HG03378 (cell line): Measurements from ENCODE around the gene GRIN2A.

ENCODE experiments used
- ATAC-seq: cut with Tn5 transposase; IDR thresholded peaks from one replicate; pipeline ENCODE4 v1.9.1; 2021; ENCODE audit warnings: mild to moderate bottlenecking, moderate library complexity; ENCODE audit not compliant: unreplicated experiment

The GRIN2A gene

GRCh38 chr16:10090816-10091215, 91.4 kb downstream of the GRIN2A start:
- ATAC-seq, result no peak

DNA sequence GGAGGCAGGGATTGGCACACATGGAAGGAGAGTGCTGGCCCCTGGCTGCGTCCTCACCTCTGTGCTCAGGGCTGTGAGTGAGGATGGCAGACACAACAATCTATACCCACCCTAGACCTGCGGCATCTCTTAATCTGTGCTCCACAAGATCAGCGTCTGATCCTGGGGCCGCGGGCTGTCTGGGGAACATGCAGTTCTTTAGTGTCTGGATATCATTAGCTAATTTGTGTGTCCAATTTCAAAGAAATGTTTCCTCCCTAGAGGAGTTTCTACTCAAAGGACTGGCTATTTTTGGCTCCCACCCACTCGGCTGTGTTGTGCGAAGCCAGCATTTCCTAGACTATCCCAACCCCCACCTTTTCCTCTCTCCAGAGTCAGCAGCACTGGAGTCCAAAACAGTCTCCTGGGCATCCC, 93.8 kb downstream of the GRIN2A start:
- ATAC-seq, result no peak

- no peak for ATAC-seq
Measured at GRCh38 chr16:10087151-10087550, 95.1 kb downstream of the GRIN2A start.

DNA sequence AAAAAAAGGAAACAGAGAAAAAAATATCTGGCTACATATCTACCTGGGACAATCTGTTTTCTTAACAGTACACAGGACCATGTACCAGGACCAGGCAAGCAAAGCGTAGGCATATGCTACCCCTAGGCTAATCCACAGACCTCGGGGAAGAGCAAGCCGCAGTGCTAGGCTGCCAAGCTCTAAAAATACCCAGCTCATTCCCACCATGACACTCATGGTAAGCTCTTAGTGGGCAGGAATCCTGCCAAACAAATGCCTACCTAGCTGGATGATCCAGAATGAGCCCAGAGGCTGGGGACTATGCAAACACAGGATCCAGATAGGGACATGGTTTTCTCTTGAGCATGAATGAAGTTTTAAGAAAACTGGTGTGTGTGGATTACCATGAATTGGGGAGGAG, 95.6 kb downstream of the GRIN2A start:
- ATAC-seq, result no peak

DNA sequence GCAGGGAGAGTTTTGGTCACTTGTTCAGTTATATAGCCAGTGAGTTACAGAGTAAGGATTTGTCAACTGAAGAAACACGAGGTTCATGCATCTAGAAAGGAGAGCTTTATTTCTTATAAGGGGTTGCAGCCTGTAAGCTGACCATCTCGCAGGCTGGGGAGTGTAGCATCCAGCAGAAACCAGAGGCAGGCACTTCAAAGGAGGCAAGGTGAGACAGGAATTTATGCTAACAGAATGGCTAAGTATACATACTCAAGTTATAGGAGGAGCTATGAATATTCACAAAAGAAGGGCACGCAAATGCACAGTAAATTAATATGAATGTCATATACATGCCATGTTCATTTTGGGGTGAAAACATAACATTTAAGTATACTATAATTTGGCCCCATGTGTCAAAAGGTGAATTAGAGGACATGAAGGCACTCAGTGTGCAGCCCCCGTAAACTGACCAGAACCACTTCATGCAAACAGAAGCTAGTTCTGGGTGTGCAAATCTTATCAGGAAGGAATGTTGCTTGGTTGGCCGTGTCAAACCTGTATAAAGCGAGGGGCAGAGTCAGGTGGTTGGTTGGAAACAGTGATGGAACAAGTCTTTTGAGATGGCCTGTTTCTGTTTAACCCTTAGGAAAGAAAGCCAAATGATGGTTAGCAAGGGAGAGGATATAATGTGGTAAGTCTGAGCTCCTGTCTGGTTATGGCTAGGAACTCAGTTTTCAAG, 97.0 kb downstream of the GRIN2A start:
- ATAC-seq, result no peak

DNA sequence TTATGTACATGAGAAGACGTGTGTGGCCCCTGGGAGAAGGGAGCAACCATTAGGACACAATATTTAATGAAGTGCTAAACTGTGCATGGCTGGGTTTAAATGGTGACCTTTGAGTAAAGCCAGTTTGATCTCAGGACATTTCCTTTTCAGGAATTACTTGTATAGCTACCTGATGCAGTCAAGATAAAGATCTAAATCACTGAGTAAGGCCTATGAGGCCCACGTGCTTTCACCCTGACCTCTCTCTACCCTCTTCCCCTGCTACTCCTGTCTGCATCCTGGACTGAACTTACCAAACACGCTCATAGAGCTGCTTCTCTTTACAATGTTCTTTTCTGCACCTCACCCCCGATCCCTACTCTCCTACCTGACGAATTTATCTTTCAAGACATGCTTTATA, 98.9 kb downstream of the GRIN2A start:
- no peak for ATAC-seq

- ATAC-seq, result no peak
Measured at GRCh38 chr16:10081201-10081940, 100.9 kb downstream of the GRIN2A start.

GRCh38 chr16:10080051-10080772, 102.0 kb downstream of the GRIN2A start:
- ATAC-seq, result no peak

- no peak for ATAC-seq
Measured at GRCh38 chr16:10078541-10078949, 103.7 kb downstream of the GRIN2A start.

- ATAC-seq, result no peak
Measured at GRCh38 chr16:10077861-10078260, 104.4 kb downstream of the GRIN2A start.

DNA sequence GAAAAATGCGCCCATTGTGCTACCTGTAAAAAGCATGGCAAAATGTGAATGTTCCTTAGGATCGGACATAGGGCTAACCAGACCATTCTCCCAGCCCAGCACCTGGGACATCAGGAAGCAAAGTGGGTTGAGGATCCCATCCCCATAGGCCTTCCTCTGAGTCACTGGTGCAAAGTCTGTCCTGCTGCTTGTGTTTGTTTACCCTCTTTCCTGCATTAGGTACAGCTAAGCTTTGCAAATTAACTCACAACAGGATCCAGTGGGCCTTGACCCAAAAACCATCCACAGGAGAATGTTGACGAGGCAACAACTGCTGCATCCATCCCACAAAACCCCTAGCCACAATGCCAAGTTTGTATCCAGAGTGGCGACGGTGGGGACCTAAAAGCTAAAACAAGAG, 106.2 kb downstream of the GRIN2A start:
- no peak for ATAC-seq

- no peak for ATAC-seq
Measured at GRCh38 chr16:10070591-10070990, 111.6 kb downstream of the GRIN2A start.

DNA sequence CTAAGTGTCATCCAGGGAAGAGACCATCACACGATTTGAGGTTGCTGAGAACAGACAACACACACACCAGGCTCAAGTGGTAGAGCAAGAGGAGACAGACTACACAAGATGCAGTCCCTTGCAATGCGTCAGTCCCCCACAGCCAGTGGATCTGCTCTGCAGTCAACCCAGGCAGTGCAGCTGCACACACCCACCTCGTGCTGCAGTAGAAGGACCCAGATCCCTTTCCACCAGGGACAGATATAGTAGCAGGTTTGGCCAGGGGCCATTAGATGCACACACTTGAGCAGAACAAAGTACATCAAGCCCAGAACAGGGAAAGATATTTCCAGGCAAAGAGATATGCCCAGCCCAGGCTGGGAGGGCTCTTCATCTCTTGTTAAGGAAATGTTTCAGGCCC, 112.9 kb downstream of the GRIN2A start:
- no peak for ATAC-seq

DNA sequence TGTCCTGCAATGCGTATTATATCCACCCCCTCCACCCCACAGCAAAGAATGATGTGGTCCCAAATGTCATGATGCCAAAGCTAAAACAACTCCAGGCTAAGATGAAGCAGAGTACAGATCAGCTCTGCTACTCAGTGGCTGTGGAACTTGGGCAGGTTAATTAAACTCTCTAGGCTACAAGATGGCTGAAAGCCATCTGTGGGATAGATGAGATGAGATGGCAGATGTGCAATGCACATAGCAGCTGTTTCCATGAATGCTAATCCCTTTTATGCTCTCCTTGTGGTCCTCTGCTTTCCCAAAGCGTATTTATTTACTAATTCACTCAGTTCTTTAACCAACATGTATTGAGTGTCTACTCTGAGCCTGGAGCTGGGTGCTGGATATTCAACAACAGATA, 114.4 kb downstream of the GRIN2A start:
- no peak for ATAC-seq

DNA sequence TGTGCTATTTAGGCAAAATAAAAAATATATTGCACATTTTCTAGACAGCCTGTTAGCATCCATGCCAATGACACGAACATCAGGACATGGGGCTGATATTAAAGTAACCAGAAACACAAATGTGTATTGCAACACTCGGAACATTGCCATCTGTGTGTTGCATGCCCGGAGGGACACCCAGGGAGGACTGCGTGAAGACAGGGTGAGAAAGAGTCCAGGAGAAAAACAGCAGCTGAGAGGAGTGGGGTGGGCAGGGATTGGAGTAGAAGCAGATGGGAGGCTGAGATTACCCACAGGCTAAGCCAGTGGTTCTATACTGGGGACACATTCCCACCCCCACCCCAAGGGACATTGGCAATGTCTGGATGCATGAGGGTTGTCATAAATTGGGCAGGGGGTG, 114.8 kb downstream of the GRIN2A start:
- ATAC-seq, result no peak

DNA sequence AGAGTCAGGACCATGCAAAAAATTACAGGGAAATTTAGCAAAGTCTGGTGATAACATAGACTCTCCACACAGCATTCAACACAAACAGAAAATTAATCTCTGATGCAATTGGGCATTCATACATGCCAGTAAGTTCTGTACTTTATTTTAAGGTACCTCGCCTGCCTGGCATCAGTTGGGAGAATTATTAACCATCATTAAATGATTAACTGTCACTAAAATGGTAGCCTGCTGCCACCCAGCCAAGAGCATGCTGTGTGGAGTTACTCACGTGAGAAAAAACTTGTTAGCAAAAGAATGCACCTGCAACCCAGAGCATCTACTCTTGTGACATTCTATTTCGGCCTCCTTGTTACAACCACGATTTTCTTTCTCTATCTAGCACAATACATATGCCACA, 117.2 kb downstream of the GRIN2A start:
- ATAC-seq, result no peak

DNA sequence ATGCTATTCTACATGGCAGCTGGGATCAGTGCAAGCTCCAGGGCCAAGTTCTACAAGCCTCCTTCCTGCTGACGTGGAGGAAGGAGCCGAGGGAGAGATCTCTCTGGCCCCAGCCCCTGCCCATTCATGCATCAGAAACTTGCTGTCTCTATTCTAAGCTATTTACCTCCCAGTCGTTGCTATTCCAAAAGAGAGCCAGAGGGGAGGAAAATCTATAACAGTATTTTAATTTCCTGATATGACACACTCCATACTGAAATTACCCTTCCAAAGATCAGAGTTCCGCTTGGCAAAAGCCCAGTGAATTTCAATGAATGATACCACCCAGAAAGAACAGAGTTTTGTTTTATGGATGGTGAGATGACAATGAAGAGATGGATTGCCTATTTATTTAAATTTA, 133.4 kb downstream of the GRIN2A start:
- no peak for ATAC-seq

- ATAC-seq, result no peak
Measured at GRCh38 chr16:10045947-10046346, 136.3 kb downstream of the GRIN2A start.

DNA sequence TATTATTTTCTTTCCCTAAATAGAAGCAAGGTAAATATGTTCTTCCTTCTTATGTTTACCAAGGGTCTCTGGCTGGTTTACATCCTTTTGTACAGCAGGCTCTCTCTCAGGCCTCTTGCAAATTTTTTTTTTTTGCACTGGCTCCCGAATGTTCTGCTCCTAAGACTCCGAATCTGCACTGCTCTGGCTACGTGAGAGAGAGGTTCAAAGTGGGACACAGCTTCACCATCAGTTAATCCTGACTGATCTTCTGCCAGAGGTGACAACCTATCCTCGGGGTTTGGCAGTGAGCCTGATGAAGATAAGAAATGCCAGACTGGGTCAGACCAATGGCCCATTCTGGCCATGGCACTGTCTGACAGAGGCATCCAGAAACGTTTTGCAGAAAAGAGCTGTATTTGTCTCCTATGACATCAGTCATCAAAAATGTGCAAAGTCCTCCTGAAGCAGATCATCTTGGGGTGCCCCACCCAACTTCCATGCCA, 136.9 kb downstream of the GRIN2A start:
- no peak for ATAC-seq

- no peak for ATAC-seq
Measured at GRCh38 chr16:10040136-10041080, 141.8 kb downstream of the GRIN2A start.
